Sigmoid colon (tissue), 7 donors: ENCODE measurements around the gene RIPK4. TPM values are rescaled to one million over a fixed set of nuclear protein-coding genes. Genes with fewer than 3 reads are reported as not detected.

ENCODE experiments used
- DNase-seq: peaks from one replicate; pipeline ENCODE4 v3.0.0-alpha.2; 2019
- H3K27ac ChIP-seq, 4 donors: fragments of 200-600 bp; sonication (generic); one replicate each; pipeline ENCODE4 v1.5.1; 2016 to 2019; ENCODE audit warnings: mild to moderate bottlenecking in 1 of 4
- H3K27me3 ChIP-seq, 3 donors: fragments of 200-600 bp; sonication (generic); one replicate each; pipeline ENCODE4 v1.5.1; 2019; ENCODE audit warnings: mild to moderate bottlenecking in 1 of 3
- H3K36me3 ChIP-seq, 4 donors: fragments of 200-600 bp; sonication (generic); one replicate each; pipeline ENCODE4 v1.5.1; 2016 to 2019
- H3K4me1 ChIP-seq, 4 donors: fragments of 200-600 bp; sonication (generic); one replicate each; pipeline ENCODE4 v1.5.1; 2017 to 2019
- H3K4me3 ChIP-seq, 4 donors: fragments of 200-600 bp; sonication (generic); one replicate each; pipeline ENCODE4 v1.5.1; 2017 to 2019; ENCODE audit warnings: mild to moderate bottlenecking in 2 of 4, moderate library complexity in 1 of 4
- H3K9me3 ChIP-seq, 4 donors: fragments of 200-600 bp in 3 of 4; sonication (generic) in 3 of 4; one replicate each; pipeline versions ENCODE4 v1.5.1 to v1.6.1; 2013 to 2019
- EP300 ChIP-seq, 4 donors: sonication (generic); formaldehyde crosslinking; IDR thresholded peaks; one replicate each; pipeline ENCODE4 v1.6.1; 2017; ENCODE audit warnings: antibody characterized with exemption in 4 of 4
- POLR2A ChIP-seq, 2 donors: fragments of 450-650 bp; IDR thresholded peaks; one replicate each; pipeline ENCODE4 v1.6.1; 2016; ENCODE audit warnings: antibody characterized with exemption in 2 of 2, mild to moderate bottlenecking in 2 of 2, moderate library complexity in 2 of 2
- POLR2AphosphoS5 ChIP-seq, 4 donors: sonication (generic); formaldehyde crosslinking; IDR thresholded peaks; one replicate each; pipeline ENCODE4 v1.6.1; 2017; ENCODE audit warnings: antibody characterized with exemption in 4 of 4
- WGBS, 2 donors: extraction: QIAGEN DNeasy Blood & Tissue Kit; methylation state at CpG; one replicate each; pipeline ENCODE4 v1.1.7; 2013; 5-methylcytosine and 5-hydroxymethylcytosine counted together
- intact Hi-C: fragments of 100-400 bp; cut with DNase I; formaldehyde crosslinking; loops from one replicate; pipeline ENCODE4 v1.15.1; 2023
- polyA plus RNA-seq, 3 donors: library from polyadenylated mRNA; stranded (reverse); fragments of 200-250 nt; gene quantifications; one replicate each; pipeline ENCODE4 v1.2.3, GENCODE V29; 2013
- total RNA-seq, 4 donors: library from RNA; depleted of rRNA; stranded (reverse); fragments of >200 nt; gene quantifications; one replicate each; pipeline ENCODE4 v1.1.0, GENCODE V29; 2016
- TF ChIP-seq, protein P1 (sequence below), 4 experiments: fragments of 450-650 bp in 3 of 4; fragments of 200-600 bp in 1 of 4; IDR thresholded peaks; one replicate each; pipeline ENCODE4 v1.5.1; 2016 to 2019; ENCODE audit warnings: antibody characterized with exemption in 4 of 4, mild to moderate bottlenecking in 3 of 4, moderate library complexity in 2 of 4
- donor health status: healthy with polysubstance abuse.
- donor health status: Bipolar disorder and iron deficiency.
- donor health status: healthy.

Gene RIPK4
- total and polyA plus RNA-seq, 7 donors, result under 0.01 to 7.8 (median 0.54) TPM

DNA sequence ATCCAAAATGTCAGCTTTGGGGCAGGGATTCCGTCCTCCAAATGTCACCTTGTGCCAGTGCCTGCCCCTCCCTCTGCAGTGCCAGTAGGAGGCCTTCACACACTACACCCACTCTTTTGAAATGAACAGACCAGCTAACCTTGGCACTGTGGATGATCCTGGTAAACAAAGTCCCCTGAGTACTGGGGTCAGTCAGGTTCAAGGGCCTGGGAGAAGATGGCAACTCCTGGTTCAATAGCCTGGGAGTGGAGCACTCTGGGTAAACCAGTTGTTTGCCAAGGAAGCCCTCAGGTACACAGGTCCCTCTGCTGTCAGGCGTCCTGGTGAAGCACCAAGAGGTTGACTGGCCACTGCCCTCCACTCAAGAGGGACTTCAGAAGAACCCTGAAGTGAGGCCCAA lies 30.4 kb downstream of the RIPK4 start:
- Histone ChIP-seq H3K27me3 (no peaks in the 10 kb centered on the region), H3K27ac (no peak overlapping the region), H3K4me1 (no peaks in the 10 kb centered on the region), H3K4me3 (no peak overlapping the region), H3K36me3 (no peaks in the 10 kb centered on the region), H3K9me3 (peaks cover 0 to 4% (median 1%) of the 10 kb centered on the region in 4 donors)
- DNase-seq, result no peak
- WGBS, 2 donors, result 92% methylated on average over 2 of the region's 2 CpGs
- intact Hi-C loops, result no loop called here
- no peak for TF ChIP-seq POLR2AphosphoS5 (IDR thresholded peaks at IDR 0.05)
- TF ChIP-seq POLR2A (IDR thresholded peaks at IDR 0.05), result no peak
- TF ChIP-seq, protein P1, sequence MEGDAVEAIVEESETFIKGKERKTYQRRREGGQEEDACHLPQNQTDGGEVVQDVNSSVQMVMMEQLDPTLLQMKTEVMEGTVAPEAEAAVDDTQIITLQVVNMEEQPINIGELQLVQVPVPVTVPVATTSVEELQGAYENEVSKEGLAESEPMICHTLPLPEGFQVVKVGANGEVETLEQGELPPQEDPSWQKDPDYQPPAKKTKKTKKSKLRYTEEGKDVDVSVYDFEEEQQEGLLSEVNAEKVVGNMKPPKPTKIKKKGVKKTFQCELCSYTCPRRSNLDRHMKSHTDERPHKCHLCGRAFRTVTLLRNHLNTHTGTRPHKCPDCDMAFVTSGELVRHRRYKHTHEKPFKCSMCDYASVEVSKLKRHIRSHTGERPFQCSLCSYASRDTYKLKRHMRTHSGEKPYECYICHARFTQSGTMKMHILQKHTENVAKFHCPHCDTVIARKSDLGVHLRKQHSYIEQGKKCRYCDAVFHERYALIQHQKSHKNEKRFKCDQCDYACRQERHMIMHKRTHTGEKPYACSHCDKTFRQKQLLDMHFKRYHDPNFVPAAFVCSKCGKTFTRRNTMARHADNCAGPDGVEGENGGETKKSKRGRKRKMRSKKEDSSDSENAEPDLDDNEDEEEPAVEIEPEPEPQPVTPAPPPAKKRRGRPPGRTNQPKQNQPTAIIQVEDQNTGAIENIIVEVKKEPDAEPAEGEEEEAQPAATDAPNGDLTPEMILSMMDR (IDR thresholded peaks at IDR 0.05), result no peak
- TF ChIP-seq EP300 (IDR thresholded peaks at IDR 0.05), result no peak

DNA sequence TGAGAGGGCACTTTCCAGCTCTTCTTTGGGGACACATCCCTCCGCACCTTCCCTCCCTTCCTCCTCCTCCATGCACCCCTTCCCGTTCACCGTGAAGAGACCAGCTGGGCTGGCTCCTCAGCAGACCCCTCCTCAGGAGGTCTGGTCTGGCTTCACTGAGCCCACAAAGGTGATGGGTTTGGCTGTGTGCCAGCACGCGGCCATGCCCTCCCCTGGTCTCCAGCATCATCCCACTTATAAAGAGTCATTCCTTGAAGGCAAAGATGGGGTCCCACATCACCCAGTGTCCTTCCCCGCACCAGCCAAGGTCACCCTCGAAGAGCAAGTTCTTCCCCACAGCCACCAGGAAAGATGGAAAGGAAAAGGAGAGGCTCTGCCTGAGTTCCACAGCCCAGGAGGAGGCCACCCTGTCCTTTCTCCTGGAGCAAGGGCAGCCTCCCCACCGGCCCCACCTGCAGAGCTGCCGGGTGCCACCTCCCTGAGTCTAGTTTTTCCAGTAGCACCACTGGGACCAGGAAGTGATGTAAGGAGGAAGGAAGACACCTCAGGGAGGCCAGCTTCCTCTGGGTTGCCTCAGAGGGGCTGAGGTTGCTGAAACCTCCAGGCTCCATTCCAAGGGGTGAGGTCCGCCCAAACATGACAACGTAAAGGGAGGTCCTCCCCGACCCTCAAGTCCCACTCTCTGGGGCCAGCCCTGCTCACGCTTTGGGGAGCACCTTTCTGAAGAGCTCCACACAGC lies 32.7 kb downstream of the RIPK4 start:
- no peak for DNase-seq
- H3K27ac ChIP-seq, result no peak overlapping the region
- no peaks in the 10 kb centered on the region for H3K4me1 ChIP-seq
- no peak overlapping the region for H3K4me3 ChIP-seq
- H3K9me3 ChIP-seq, result peaks cover 0 to 5% (median 1%) of the 10 kb centered on the region in 4 donors
- TF ChIP-seq EP300 (IDR thresholded peaks at IDR 0.05) (no peak), POLR2AphosphoS5 (IDR thresholded peaks at IDR 0.05) (no peak), POLR2A (IDR thresholded peaks at IDR 0.05) (no peak)
- TF ChIP-seq, protein P1 (IDR thresholded peaks at IDR 0.05), result no peak
- intact Hi-C loops, result no loop called here
- H3K36me3 ChIP-seq, result no peaks in the 10 kb centered on the region
- H3K27me3 ChIP-seq, result peaks cover 0 to 10% (median 0%) of the 10 kb centered on the region in 3 donors
- WGBS, 2 donors, result 89% methylated on average over 13 of the region's 13 CpGs

DNA sequence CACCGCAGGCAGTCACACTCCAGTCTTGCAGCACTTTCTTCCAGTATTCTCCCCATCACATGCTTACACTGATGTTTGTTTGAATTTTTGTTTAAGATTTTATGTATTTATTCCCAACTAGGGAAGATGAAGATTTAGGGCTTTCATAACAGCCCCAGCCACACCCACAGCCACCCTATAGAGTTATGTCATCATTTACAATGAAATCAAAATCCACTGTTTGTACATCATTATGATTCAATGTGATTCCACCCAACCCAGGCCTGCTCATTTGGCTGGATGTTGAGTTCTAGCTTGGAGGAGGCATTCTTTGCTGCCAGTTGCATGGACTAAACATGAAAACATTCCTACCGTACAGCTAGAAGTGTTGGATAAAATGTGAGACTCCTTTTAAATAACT lies 35.8 kb downstream of the RIPK4 start:
- H3K27me3 ChIP-seq, result peaks cover 0 to 34% (median 11%) of the 10 kb centered on the region in 3 donors

DNA sequence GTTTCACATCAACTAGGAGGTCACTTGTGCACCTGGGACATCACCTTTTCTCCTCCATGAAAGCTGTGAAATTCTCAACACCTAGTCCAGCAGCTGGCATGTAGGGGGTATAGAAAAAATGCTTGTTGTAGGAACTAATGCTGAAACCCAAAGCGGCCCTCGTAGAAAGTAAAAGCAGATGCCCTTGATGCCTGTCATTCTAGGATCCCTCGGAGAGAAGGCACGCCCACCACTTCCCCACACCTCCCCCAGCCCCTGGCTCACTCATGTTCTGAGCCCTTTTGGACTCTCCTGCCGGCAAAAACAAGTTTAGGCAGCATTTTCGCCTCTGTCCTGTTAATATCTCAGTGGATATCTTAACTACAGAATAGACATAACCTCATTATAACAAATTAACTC lies 36.5 kb downstream of the RIPK4 start:
- Histone ChIP-seq H3K4me3 (no peak overlapping the region), H3K36me3 (no peaks in the 10 kb centered on the region), H3K27ac (no peak overlapping the region), H3K27me3 (peaks cover 0 to 41% (median 16%) of the 10 kb centered on the region in 3 donors), H3K4me1 (peaks cover 0 to 4% (median 2%) of the 10 kb centered on the region in 4 donors), H3K9me3 (peaks cover 0 to 1% (median 0%) of the 10 kb centered on the region in 4 donors)
- DNase-seq, result no peak
- WGBS, 2 donors, result 52 to 58% methylated on average over 6 of the region's 6 CpGs
- intact Hi-C loops, result no loop called here
- TF ChIP-seq, protein P1 (IDR thresholded peaks at IDR 0.05), result no peak

More for the DNA sequence above, 35.8 kb downstream of the RIPK4 start:
- H3K27ac ChIP-seq, result no peak overlapping the region
- peaks cover 0 to 3% (median 0%) of the 10 kb centered on the region in 4 donors for H3K4me1 ChIP-seq
- intact Hi-C loops, result no loop called here
- H3K9me3 ChIP-seq, result peaks cover 0 to 1% (median 0%) of the 10 kb centered on the region in 4 donors
- no peak overlapping the region for H3K4me3 ChIP-seq
- WGBS, 2 donors, result 86 to 89% methylated on average over 2 of the region's 2 CpGs
- no peak for DNase-seq
- TF ChIP-seq POLR2AphosphoS5 (IDR thresholded peaks at IDR 0.05), result no peak
- no peak for TF ChIP-seq EP300 (IDR thresholded peaks at IDR 0.05)
- TF ChIP-seq POLR2A (IDR thresholded peaks at IDR 0.05), result no peak
- TF ChIP-seq, protein P1 (IDR thresholded peaks at IDR 0.05), result no peak
- no peaks in the 10 kb centered on the region for H3K36me3 ChIP-seq
